Tibial artery (tissue), 4 donors: ENCODE measurements around the gene RRP8.
A peak's percentile ranks its signal among the peaks of the same experiment; 100 is the strongest.

Source experiments
- DNase-seq, 2 donors: peaks; one replicate each; pipeline ENCODE4 v3.0.0-alpha.2; 2019
- H3K27ac ChIP-seq, 2 donors: fragments of 200-600 bp; sonication (generic) in 1 of 2; 1 replicate in 1 of 2; 2 replicates in 1 of 2; pipeline ENCODE4 v1.5.1; 2018 to 2019; ENCODE audit warnings: mild to moderate bottlenecking in 1 of 2
- H3K27me3 ChIP-seq, 2 donors: fragments of 200-600 bp; sonication (generic) in 1 of 2; one replicate each; pipeline versions ENCODE4 v1.5.1 to v1.6.0; 2016 to 2019
- H3K36me3 ChIP-seq, 3 donors: fragments of 200-600 bp; sonication (generic) in 2 of 3; one replicate each; pipeline ENCODE4 v1.5.1; 2016 to 2019; ENCODE audit warnings: mild to moderate bottlenecking in 2 of 3
- H3K4me1 ChIP-seq, 4 donors: fragments of 200-600 bp; sonication (generic) in 2 of 4; 1 replicate in 3 of 4; 2 replicates in 1 of 4; pipeline ENCODE4 v1.5.1; 2016 to 2019
- H3K4me3 ChIP-seq, 2 donors: fragments of 200-600 bp; sonication (generic) in 1 of 2; 1 replicate in 1 of 2; 2 replicates in 1 of 2; pipeline ENCODE4 v1.5.1; 2018 to 2019; ENCODE audit warnings: mild to moderate bottlenecking in 2 of 2
- H3K9me3 ChIP-seq, 3 donors: fragments of 200-600 bp; sonication (generic) in 1 of 3; one replicate each; pipeline ENCODE4 v1.5.1; 2016 to 2019
- intact Hi-C: fragments of 100-400 bp; cut with DNase I; formaldehyde crosslinking; loops from one replicate; pipeline ENCODE4 v1.15.0; 2023; ENCODE audit warnings: low total_unique reads
- TF ChIP-seq, protein P1 (sequence below), 2 experiments: fragments of 200-600 bp in 1 of 2; fragments of 450-650 bp in 1 of 2; IDR thresholded peaks; one replicate each; pipeline ENCODE4 v1.5.1; 2017 to 2019; ENCODE audit warnings: antibody characterized with exemption in 2 of 2, mild to moderate bottlenecking in 1 of 2, moderate library complexity in 1 of 2

The RRP8 gene

GRCh38 chr11:6623391-6624363 is 20.3 kb upstream of the RRP8 start:
- Histone ChIP-seq H3K36me3 (peaks cover 15 to 60% (median 50%) of the 10 kb centered on the region in 3 donors), H3K4me3 (no peak overlapping the region), H3K9me3 (no peaks in the 10 kb centered on the region), H3K4me1 (peaks cover 0 to 6% (median 1%) of the 10 kb centered on the region in 4 donors), H3K27me3 (no peaks in the 10 kb centered on the region), H3K27ac (no peak overlapping the region)
- intact Hi-C loops, result no loop called here
- DNase-seq, result no peak
- TF ChIP-seq, protein P1, sequence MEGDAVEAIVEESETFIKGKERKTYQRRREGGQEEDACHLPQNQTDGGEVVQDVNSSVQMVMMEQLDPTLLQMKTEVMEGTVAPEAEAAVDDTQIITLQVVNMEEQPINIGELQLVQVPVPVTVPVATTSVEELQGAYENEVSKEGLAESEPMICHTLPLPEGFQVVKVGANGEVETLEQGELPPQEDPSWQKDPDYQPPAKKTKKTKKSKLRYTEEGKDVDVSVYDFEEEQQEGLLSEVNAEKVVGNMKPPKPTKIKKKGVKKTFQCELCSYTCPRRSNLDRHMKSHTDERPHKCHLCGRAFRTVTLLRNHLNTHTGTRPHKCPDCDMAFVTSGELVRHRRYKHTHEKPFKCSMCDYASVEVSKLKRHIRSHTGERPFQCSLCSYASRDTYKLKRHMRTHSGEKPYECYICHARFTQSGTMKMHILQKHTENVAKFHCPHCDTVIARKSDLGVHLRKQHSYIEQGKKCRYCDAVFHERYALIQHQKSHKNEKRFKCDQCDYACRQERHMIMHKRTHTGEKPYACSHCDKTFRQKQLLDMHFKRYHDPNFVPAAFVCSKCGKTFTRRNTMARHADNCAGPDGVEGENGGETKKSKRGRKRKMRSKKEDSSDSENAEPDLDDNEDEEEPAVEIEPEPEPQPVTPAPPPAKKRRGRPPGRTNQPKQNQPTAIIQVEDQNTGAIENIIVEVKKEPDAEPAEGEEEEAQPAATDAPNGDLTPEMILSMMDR (IDR thresholded peaks at IDR 0.05), result no peak

GRCh38 chr11:6622261-6623171 is 19.1 kb upstream of the RRP8 start:
- TF ChIP-seq, protein P1 (IDR thresholded peaks at IDR 0.05), result no peak
- Histone ChIP-seq H3K36me3 (peaks cover 14 to 53% (median 48%) of the 10 kb centered on the region in 3 donors), H3K27me3 (no peaks in the 10 kb centered on the region), H3K4me3 (no peak overlapping the region), H3K9me3 (no peaks in the 10 kb centered on the region), H3K27ac (no peak overlapping the region), H3K4me1 (peaks cover 0 to 18% (median 13%) of the 10 kb centered on the region in 4 donors)
- no peak for DNase-seq
- intact Hi-C loops, result no loop called here

DNA sequence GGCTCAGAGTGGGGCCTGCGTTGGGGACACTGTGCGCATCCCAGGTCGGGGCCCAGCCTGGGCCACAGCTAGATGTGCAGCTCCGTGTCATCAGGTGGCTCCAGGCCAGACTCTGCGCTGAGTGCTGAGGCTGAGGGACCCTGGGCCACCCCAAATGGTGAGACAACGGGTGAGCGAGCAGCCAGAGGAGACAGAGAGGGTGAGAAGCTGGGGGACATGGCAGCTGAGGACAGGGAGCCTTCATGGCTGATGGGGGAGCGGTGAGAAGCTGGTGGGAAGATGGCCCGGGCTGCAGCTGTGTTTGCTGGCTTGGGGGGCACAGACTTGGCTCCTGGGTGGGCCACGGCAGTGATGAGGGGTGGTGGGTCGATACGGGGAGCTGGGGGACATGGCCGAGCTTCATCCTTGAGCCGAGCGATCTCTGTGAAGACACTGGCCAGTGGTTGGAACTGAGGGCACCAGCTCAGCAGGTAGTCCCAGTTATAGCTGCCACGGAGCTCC is 18.3 kb upstream of the RRP8 start:
- Histone ChIP-seq H3K4me3 (no peak overlapping the region), H3K4me1 (peaks cover 0 to 23% (median 16%) of the 10 kb centered on the region in 4 donors), H3K27ac (no peak overlapping the region), H3K36me3 (peaks cover 9 to 49% (median 41%) of the 10 kb centered on the region in 3 donors), H3K9me3 (no peaks in the 10 kb centered on the region), H3K27me3 (no peaks in the 10 kb centered on the region)
- TF ChIP-seq, protein P1 (IDR thresholded peaks at IDR 0.05), result no peak
- DNase-seq, result no peak
- intact Hi-C loops, result no loop called here

- Histone ChIP-seq H3K36me3 (peaks cover 6 to 49% (median 33%) of the 10 kb centered on the region in 3 donors), H3K4me1 (peaks cover 0 to 23% (median 16%) of the 10 kb centered on the region in 4 donors), H3K9me3 (no peaks in the 10 kb centered on the region), H3K27me3 (no peaks in the 10 kb centered on the region), H3K27ac (no peak overlapping the region), H3K4me3 (no peak overlapping the region)
- DNase-seq, result no peak
- intact Hi-C loops, result no loop called here
- TF ChIP-seq, protein P1 (IDR thresholded peaks at IDR 0.05), result no peak
Measured at GRCh38 chr11:6620636-6621035, 17.2 kb upstream of the RRP8 start.

DNA sequence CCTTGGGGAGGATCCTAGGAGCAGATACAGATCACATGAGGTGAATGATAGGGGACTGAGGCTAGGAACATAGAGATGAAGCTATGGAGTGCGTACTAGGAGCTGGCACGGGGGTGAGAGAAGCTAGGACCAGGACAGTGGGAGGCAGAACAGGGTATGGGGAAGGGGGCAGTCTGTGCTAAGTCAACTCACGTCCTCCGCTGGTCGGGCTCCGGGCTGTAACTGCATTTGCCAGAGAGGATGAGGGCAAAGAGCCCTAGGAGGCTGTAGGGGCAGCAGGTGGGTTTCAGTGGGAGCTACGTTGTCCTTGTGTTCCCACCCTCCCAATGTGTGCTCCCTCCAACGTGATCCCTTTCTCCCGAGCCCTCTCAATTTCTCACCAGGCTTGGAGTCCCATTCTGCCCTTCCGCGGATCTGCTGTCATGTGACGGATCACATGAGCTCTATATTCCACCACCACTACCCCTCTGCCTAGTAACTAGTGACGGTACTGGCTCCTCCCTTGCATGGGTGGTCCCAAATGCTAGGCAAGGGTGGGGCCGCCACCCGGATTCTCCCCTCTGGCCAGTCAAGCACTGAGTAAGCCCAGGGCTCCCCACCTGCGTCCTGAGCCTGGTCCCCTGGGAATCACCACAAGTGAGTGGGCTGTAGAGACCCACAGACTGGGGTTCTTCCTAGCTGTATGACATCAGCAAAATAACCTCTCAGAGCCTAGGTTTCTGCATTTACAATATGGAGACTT is 15.8 kb upstream of the RRP8 start, which contains the start of gene TPP1:
Gene TPP1, minus strand, starts transcription at position 419 of the 742 bp plus-strand sequence. Its CDS starts 22 bp downstream, at position 397.
- Histone ChIP-seq H3K9me3 (no peaks in the 10 kb centered on the region), H3K4me1 (peaks cover 0 to 23% (median 16%) of the 10 kb centered on the region in 4 donors), H3K27ac (peak within 1 kb of the TSS; percentile 84 to 96), H3K4me3 (peak within 1 kb of the TSS; percentile 60 to 86), H3K27me3 (no peaks in the 10 kb centered on the region), H3K36me3 (peaks cover 8 to 46% (median 30%) of the 10 kb centered on the region in 3 donors)
- DNase-seq, result peak; percentile 96 to 97
- TF ChIP-seq, protein P1 (IDR thresholded peaks at IDR 0.05), result peak in 1 of 2 experiments; percentile 19
- intact Hi-C loops, result no loop called here
